Sigmoid colon (tissue), 4 donors: ENCODE results near the gene CHST8.

Source experiments
- POLR2AphosphoS5 ChIP-seq, 4 donors: sonication (generic); formaldehyde crosslinking; IDR thresholded peaks; one replicate each; pipeline ENCODE4 v1.6.1; 2017; ENCODE audit warnings: antibody characterized with exemption in 4 of 4
- TF ChIP-seq, protein P1 (sequence below), 4 experiments: fragments of 450-650 bp in 3 of 4; fragments of 200-600 bp in 1 of 4; IDR thresholded peaks; one replicate each; pipeline ENCODE4 v1.5.1; 2016 to 2019; ENCODE audit warnings: antibody characterized with exemption in 4 of 4, mild to moderate bottlenecking in 3 of 4, moderate library complexity in 2 of 4

DNA sequence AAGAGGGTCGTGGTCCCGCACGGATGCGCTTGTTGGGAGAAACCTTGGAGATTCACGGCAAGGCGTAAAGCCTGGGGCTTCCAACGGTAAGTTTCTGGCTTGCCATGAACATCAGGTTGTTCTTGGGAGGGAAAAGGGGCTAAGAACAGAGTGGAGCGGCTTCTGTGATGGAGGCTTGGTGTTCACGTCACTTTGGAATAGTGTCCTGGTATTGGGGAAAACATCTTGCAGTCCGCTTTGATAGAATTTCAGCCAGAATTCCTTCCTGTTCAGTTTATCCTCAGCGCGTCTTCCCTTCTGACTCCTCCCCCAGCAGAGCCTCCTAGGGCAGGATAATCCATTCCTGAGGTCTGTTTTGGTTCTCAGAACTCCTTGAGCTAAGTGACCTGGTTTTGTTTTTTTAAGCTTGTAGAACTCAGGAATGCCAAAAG, 176.9 kb downstream of the CHST8 start:
- TF ChIP-seq, protein P1, sequence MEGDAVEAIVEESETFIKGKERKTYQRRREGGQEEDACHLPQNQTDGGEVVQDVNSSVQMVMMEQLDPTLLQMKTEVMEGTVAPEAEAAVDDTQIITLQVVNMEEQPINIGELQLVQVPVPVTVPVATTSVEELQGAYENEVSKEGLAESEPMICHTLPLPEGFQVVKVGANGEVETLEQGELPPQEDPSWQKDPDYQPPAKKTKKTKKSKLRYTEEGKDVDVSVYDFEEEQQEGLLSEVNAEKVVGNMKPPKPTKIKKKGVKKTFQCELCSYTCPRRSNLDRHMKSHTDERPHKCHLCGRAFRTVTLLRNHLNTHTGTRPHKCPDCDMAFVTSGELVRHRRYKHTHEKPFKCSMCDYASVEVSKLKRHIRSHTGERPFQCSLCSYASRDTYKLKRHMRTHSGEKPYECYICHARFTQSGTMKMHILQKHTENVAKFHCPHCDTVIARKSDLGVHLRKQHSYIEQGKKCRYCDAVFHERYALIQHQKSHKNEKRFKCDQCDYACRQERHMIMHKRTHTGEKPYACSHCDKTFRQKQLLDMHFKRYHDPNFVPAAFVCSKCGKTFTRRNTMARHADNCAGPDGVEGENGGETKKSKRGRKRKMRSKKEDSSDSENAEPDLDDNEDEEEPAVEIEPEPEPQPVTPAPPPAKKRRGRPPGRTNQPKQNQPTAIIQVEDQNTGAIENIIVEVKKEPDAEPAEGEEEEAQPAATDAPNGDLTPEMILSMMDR (IDR thresholded peaks at IDR 0.05) = no peak
- TF ChIP-seq POLR2AphosphoS5 (IDR thresholded peaks at IDR 0.05) = no peak
